ENCODE measurements around the gene HOXB6. TPM values are rescaled to one million over a fixed set of nuclear protein-coding genes. Genes with fewer than 3 reads are reported as not detected.

HOXB6 gene
- total RNA-seq, 4 donors from 2014 or later, result 0.54 to 4.2 (median 1.3) TPM

DNA sequence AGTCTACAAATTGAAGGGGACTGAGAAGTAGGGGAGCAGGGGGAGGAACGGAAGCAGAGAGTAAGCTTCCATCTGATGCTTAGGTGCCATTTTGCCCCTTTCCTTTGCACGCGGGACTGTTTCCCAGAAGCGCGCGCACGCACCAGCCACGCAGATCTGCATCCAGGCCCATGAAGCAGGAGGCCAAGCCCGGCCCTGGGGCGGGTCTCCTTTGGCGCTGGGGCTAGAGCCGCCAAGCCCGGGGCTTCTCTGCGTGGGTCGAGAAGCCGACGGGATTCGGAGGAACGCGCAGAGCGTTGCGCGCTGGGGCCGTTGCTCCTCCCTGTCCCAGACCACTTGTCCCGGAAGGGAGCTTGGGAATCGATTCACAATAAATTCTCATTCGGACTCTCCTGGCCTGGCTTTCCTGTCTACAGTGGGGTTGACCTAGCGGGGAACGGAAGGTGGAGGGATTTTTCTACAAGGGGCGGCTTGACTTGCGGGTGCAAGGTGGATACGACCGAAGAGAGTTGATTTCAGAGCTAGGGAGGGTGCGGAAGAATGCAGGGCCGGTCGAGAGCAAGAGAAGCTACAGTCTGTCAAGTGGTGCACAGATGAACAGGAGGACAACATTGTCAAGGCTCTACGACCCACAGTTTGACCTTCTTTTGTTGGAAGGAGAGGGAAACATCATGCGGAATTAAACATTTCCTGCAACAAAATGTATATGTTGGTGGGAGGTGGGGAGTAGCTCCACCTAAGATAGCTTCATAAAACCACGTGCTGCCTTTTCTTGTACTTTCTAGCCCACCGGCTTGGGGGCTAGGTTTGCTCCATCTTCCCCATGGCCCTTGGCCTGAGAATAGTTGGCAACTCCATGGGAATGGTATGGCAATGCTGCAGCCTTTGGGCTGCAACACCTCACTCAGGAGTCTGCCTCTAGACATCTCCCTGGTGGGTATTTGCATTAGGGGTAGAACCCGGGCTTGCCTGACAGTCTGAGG lies 16.9 kb upstream of the HOXB6 start:
- no peak overlapping the region for H3K4me3 ChIP-seq (replicated peaks in 1 of 3)
- WGBS, 2 donors, result 18 to 22% methylated on average over 20 to 40 of the region's 41 CpGs
- intact Hi-C loops (cut with DNase I), result no loop called here
- H3K4me1 ChIP-seq, result peaks cover 10 to 20% of the 10 kb centered on the region in 2 donors
- no peak for TF ChIP-seq POLR2A (IDR thresholded peaks at IDR 0.05)
- TF ChIP-seq, protein P1, sequence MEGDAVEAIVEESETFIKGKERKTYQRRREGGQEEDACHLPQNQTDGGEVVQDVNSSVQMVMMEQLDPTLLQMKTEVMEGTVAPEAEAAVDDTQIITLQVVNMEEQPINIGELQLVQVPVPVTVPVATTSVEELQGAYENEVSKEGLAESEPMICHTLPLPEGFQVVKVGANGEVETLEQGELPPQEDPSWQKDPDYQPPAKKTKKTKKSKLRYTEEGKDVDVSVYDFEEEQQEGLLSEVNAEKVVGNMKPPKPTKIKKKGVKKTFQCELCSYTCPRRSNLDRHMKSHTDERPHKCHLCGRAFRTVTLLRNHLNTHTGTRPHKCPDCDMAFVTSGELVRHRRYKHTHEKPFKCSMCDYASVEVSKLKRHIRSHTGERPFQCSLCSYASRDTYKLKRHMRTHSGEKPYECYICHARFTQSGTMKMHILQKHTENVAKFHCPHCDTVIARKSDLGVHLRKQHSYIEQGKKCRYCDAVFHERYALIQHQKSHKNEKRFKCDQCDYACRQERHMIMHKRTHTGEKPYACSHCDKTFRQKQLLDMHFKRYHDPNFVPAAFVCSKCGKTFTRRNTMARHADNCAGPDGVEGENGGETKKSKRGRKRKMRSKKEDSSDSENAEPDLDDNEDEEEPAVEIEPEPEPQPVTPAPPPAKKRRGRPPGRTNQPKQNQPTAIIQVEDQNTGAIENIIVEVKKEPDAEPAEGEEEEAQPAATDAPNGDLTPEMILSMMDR (IDR thresholded peaks at IDR 0.05), result no peak
- H3K27me3 ChIP-seq, result peaks cover 82% of the 10 kb centered on the region
- H3K27ac ChIP-seq, result no peak overlapping the region
- no peak for DNase-seq
- H3K36me3 ChIP-seq, result no peaks in the 10 kb centered on the region
- H3K9me3 ChIP-seq, result no peaks in the 10 kb centered on the region

GRCh38 chr17:48620461-48621139 lies 15.8 kb upstream of the HOXB6 start:
- Histone ChIP-seq H3K36me3 (no peaks in the 10 kb centered on the region), H3K4me1 (peaks cover 5 to 9% of the 10 kb centered on the region in 2 donors), H3K9me3 (no peaks in the 10 kb centered on the region), H3K4me3 (replicated peaks in 1 of 3) (no peak overlapping the region), H3K27me3 (peaks cover 82% of the 10 kb centered on the region), H3K27ac (no peak overlapping the region)
- no peak for TF ChIP-seq POLR2A (IDR thresholded peaks at IDR 0.05)
- TF ChIP-seq, protein P1 (IDR thresholded peaks at IDR 0.05), result no peak
- no peak for DNase-seq
- intact Hi-C loops (cut with DNase I), result no loop called here
- 16 to 29% methylated on average over 6 of the region's 6 CpGs for WGBS, 2 donors

GRCh38 chr17:48619826-48620449 lies 15.2 kb upstream of the HOXB6 start:
- H3K27ac ChIP-seq, result no peak overlapping the region
- peaks cover 84% of the 10 kb centered on the region for H3K27me3 ChIP-seq
- intact Hi-C loops (cut with DNase I), result loop anchor here (10.0 kb wide), 1 partner anchor 285 kb away; no protein-coding TSS in a partner anchor

DNA sequence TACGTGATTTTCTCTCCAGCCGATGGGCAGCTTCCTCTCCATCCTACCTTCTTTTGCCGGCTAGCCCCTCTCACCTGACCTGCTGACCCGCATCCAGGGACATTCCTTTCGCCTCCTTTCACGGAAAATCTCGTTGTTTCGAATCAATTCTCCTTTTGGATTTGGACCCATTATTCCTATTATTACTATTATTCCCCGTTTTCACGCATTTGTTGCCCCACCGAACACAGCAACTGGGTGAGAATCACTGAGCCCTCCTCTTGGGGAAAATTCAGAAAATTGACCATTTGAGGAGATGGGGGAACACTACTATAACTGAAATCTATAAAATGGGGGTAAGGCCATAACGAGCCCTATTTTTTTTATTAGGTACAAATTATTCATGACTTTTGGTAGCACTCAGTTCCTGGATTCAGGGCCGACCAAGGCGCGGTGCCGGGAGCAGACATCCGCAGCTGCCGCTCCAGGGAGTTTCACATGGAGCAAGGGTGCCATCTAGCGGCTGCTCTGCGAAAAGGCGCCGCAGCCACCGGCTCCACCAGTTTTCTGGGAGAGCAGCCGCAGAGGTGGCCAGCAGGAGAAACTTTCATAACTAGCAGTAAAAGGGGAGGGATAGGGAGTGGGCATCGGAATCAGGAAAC lies 13.6 kb upstream of the HOXB6 start:
- intact Hi-C loops (cut with DNase I), result loop anchor here (10.0 kb wide), 1 partner anchor 284 kb away; no protein-coding TSS in a partner anchor
- Histone ChIP-seq H3K9me3 (no peaks in the 10 kb centered on the region), H3K4me3 (replicated peaks in 1 of 3) (no peak overlapping the region), H3K27me3 (peaks cover 91% of the 10 kb centered on the region), H3K4me1 (peaks cover 4 to 12% of the 10 kb centered on the region in 2 donors), H3K27ac (no peak overlapping the region), H3K36me3 (no peaks in the 10 kb centered on the region)
- WGBS, 2 donors, result 3 to 4% methylated on average over 25 of the region's 25 CpGs
- no peak for TF ChIP-seq POLR2A (IDR thresholded peaks at IDR 0.05)
- TF ChIP-seq, protein P1 (IDR thresholded peaks at IDR 0.05), result peak; percentile 92 to 96 (median 95)
- peak; percentile 83 to 85 for DNase-seq

More at GRCh38 chr17:48619826-48620449, 15.2 kb upstream of the HOXB6 start:
- Histone ChIP-seq H3K4me3 (replicated peaks in 1 of 3) (no peak overlapping the region), H3K4me1 (peaks cover 0 to 2% of the 10 kb centered on the region in 2 donors), H3K9me3 (no peaks in the 10 kb centered on the region), H3K36me3 (no peaks in the 10 kb centered on the region)
- DNase-seq, result no peak
- TF ChIP-seq POLR2A (IDR thresholded peaks at IDR 0.05), result no peak
- TF ChIP-seq, protein P1 (IDR thresholded peaks at IDR 0.05), result no peak
- WGBS, 2 donors, result 16 to 28% methylated on average over 14 to 32 of the region's 32 CpGs

All from thyroid gland (tissue), 4 donors.